HG03520 (cell line): ENCODE results near the gene CDH4.

Source experiments
- ATAC-seq: cut with Tn5 transposase; IDR thresholded peaks from one replicate; pipeline ENCODE4 v1.9.1; 2021; ENCODE audit warnings: mild to moderate bottlenecking, moderate library complexity; ENCODE audit not compliant: unreplicated experiment

CDH4 gene

GRCh38 chr20:61737812-61738443, 485.9 kb downstream of the CDH4 start:
- ATAC-seq = no peak

GRCh38 chr20:61738601-61739069, 486.6 kb downstream of the CDH4 start:
- ATAC-seq = no peak

- ATAC-seq = no peak
Observed at GRCh38 chr20:61739086-61739831, 487.2 kb downstream of the CDH4 start.

- ATAC-seq = no peak
Observed at GRCh38 chr20:61739832-61740118, 487.7 kb downstream of the CDH4 start.

- no peak for ATAC-seq
Observed at GRCh38 chr20:61742097-61742825, 490.2 kb downstream of the CDH4 start.

GRCh38 chr20:61743606-61744005, 491.5 kb downstream of the CDH4 start:
- ATAC-seq = no peak

- no peak for ATAC-seq
Observed at GRCh38 chr20:61744691-61745396, 492.8 kb downstream of the CDH4 start.

- ATAC-seq = no peak
Observed at GRCh38 chr20:61745397-61746146, 493.5 kb downstream of the CDH4 start.

GRCh38 chr20:61746147-61746646, 494.1 kb downstream of the CDH4 start:
- no peak for ATAC-seq

- no peak for ATAC-seq
Observed at GRCh38 chr20:61746781-61747180, 494.7 kb downstream of the CDH4 start.

GRCh38 chr20:61748376-61748775, 496.3 kb downstream of the CDH4 start:
- ATAC-seq = no peak

GRCh38 chr20:61749406-61750075, 497.5 kb downstream of the CDH4 start:
- ATAC-seq = no peak

- ATAC-seq = no peak
Observed at GRCh38 chr20:61750093-61750492, 498.0 kb downstream of the CDH4 start.

- ATAC-seq = no peak
Observed at GRCh38 chr20:61752576-61752975, 500.5 kb downstream of the CDH4 start.

GRCh38 chr20:61753316-61753942, 501.4 kb downstream of the CDH4 start:
- ATAC-seq = no peak

- no peak for ATAC-seq
Observed at GRCh38 chr20:61753987-61754956, 502.2 kb downstream of the CDH4 start.

- ATAC-seq = no peak
Observed at GRCh38 chr20:61754976-61755778, 503.1 kb downstream of the CDH4 start.
